Uterus (tissue), 4 donors: ENCODE measurements around the gene PYY. TPM values are rescaled to one million over a fixed set of nuclear protein-coding genes. Genes with fewer than 3 reads are reported as not detected.
"Not testable (repeated sequence)": the region's sequence is repeated elsewhere in the genome, so short reads cannot be mapped to it uniquely, and the experiment has no call there.

Source experiments
- DNase-seq, 2 donors: peaks; one replicate each; pipeline ENCODE4 v3.0.0-alpha.2; 2019 to 2020
- H3K27ac ChIP-seq, 2 donors: fragments of 200-600 bp; sonication (generic); 1 replicate in 1 of 2; 2 replicates in 1 of 2; pipeline ENCODE4 v1.5.1; 2016 to 2018
- H3K27me3 ChIP-seq, 2 donors: fragments of 200-600 bp; sonication (generic); one replicate each; pipeline ENCODE4 v1.5.1; 2018 to 2019; ENCODE audit warnings: control low read depth in 1 of 2
- H3K36me3 ChIP-seq, 2 donors: fragments of 200-600 bp; sonication (generic); one replicate each; pipeline ENCODE4 v1.5.1; 2019; ENCODE audit warnings: control low read depth in 1 of 2
- H3K4me1 ChIP-seq, 2 donors: fragments of 200-600 bp; sonication (generic); one replicate each; pipeline ENCODE4 v1.5.1; 2018 to 2019; ENCODE audit warnings: control low read depth in 1 of 2
- H3K4me3 ChIP-seq, 2 donors: fragments of 200-600 bp; sonication (generic); 1 replicate in 1 of 2; 2 replicates in 1 of 2; pipeline ENCODE4 v1.5.1; 2018 to 2019; ENCODE audit warnings: mild to moderate bottlenecking in 1 of 2
- H3K9me3 ChIP-seq, 2 donors: fragments of 200-600 bp; sonication (generic); one replicate each; pipeline ENCODE4 v1.5.1; 2019; ENCODE audit warnings: control low read depth in 1 of 2
- POLR2A ChIP-seq, 2 donors: fragments of 450-650 bp; IDR thresholded peaks; one replicate each; pipeline ENCODE4 v1.6.1; 2016; ENCODE audit warnings: antibody characterized with exemption in 2 of 2, mild to moderate bottlenecking in 1 of 2, moderate library complexity in 1 of 2
- intact Hi-C: fragments of 100-400 bp; cut with DNase I; formaldehyde crosslinking; loops from one replicate; pipeline ENCODE4 v1.15.1; 2023; ENCODE audit warnings: low total_unique reads
- total RNA-seq, 4 donors: library from RNA; depleted of rRNA in 3 of 4; stranded (reverse); fragments of >200 nt in 3 of 4; gene quantifications; one replicate each; pipeline versions ENCODE4 v1.1.0 to v1.2.4, GENCODE V29; 2014 to 2023
- TF ChIP-seq, protein P1 (sequence below), 4 experiments: fragments of 200-600 bp in 2 of 4; fragments of 450-650 bp in 2 of 4; sonication (generic) in 2 of 4; IDR thresholded peaks; one replicate each; pipeline ENCODE4 v1.5.1; 2016 to 2019; ENCODE audit warnings: antibody characterized with exemption in 4 of 4, mild to moderate bottlenecking in 2 of 4, moderate library complexity in 1 of 4
- donor health status: DM: yes; HTN: yes; CAD: no.

The PYY gene
- total RNA-seq, 4 donors from 2014 or later: not detected

DNA sequence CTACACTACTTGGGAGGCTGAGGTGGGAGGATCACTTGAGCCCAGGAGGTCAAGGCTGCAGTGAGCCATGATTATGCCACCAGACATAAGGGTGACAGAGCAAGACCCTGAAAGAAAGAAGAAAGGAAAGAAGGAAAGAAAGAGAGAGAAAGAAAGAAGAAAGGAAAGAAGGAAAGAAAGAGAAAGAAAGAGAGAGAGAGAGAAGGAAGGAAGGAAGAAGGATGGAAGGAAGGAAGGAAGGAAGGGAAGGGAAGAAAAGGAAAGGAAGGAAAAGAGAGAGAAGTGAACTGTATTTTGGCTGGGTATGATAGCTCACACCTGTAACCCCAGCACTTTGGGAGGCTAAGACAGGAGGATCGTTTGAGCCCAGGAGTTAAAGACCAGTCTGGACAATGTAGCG is 24.3 kb upstream of the PYY start:
- DNase-seq: no peak
- Histone ChIP-seq H3K27ac (no peak overlapping the region), H3K4me3 (no peak overlapping the region), H3K4me1 (no peaks in the 10 kb centered on the region), H3K9me3 (no peaks in the 10 kb centered on the region), H3K36me3 (no peaks in the 10 kb centered on the region), H3K27me3 (peaks cover 0 to 10% of the 10 kb centered on the region in 2 donors)
- intact Hi-C loops: no loop called here
- TF ChIP-seq, protein P1, sequence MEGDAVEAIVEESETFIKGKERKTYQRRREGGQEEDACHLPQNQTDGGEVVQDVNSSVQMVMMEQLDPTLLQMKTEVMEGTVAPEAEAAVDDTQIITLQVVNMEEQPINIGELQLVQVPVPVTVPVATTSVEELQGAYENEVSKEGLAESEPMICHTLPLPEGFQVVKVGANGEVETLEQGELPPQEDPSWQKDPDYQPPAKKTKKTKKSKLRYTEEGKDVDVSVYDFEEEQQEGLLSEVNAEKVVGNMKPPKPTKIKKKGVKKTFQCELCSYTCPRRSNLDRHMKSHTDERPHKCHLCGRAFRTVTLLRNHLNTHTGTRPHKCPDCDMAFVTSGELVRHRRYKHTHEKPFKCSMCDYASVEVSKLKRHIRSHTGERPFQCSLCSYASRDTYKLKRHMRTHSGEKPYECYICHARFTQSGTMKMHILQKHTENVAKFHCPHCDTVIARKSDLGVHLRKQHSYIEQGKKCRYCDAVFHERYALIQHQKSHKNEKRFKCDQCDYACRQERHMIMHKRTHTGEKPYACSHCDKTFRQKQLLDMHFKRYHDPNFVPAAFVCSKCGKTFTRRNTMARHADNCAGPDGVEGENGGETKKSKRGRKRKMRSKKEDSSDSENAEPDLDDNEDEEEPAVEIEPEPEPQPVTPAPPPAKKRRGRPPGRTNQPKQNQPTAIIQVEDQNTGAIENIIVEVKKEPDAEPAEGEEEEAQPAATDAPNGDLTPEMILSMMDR (IDR thresholded peaks at IDR 0.05): no peak
- TF ChIP-seq POLR2A (IDR thresholded peaks at IDR 0.05): no peak

DNA sequence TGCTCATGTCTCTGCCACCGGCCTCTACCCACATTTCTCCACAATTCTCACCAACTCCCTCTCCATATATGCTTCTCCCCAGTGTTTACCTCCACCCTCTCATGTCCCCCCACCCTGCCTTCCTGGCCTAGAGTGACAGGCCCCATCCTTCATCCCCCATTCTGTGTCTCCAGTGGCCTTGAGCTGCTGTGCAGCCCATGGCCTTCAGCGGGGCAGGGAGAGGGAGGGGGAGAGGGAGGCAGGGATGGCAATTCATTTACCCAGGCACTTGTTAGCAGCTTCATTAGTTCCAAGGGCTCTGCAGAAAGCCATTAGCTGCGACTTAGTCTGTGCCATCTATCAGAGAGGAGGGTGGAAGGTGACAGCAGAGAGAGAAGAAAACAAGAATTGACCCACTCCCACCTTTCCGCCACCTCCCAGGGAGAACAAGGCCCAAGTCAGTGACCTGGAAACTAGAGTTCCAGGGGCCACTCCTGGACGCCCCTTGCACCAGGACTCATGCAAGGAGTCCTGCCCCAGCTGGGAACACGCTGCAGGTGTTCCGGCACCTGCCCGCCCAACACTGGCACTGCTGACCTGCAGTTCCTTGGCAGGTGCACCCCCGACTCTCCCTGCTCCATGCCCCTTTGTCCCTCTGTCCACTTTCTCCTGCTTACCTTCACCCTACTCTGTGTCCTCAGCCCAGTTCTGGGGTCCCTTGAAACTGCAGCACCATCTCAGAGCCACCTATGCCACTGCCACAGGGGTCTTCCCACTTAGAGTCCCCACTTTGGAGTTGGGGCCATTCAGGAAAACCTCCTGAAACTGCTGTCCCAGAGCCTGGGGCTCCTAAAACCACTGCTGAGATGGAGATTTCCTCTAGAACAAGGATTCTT is 23.5 kb upstream of the PYY start:
- H3K27me3 ChIP-seq: peaks cover 0 to 1% of the 10 kb centered on the region in 2 donors

DNA sequence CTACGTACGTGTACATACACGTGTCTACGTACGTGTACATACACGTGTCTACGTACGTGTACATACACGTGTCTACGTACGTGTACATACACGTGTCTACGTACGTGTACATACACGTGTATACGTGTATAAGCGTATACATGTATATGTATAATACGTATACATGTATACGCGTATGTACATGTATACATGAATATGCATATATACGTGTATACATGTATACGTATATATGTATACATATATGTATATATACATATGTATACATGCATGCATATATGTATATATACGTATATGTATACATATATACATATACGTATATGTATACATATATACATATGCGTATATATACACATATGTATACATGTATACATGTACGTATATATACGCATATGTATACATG is 22.2 kb upstream of the PYY start:
- Histone ChIP-seq H3K27me3 (no peaks in the 10 kb centered on the region), H3K9me3 (no peaks in the 10 kb centered on the region)

More for the DNA sequence above, 23.5 kb upstream of the PYY start:
- H3K4me3 ChIP-seq: no peak overlapping the region
- H3K27ac ChIP-seq: no peak overlapping the region
- H3K9me3 ChIP-seq: no peaks in the 10 kb centered on the region
- intact Hi-C loops: no loop called here
- H3K36me3 ChIP-seq: no peaks in the 10 kb centered on the region
- TF ChIP-seq, protein P1 (IDR thresholded peaks at IDR 0.05): no peak
- no peak for TF ChIP-seq POLR2A (IDR thresholded peaks at IDR 0.05)
- H3K4me1 ChIP-seq: no peaks in the 10 kb centered on the region
- DNase-seq: no peak

DNA sequence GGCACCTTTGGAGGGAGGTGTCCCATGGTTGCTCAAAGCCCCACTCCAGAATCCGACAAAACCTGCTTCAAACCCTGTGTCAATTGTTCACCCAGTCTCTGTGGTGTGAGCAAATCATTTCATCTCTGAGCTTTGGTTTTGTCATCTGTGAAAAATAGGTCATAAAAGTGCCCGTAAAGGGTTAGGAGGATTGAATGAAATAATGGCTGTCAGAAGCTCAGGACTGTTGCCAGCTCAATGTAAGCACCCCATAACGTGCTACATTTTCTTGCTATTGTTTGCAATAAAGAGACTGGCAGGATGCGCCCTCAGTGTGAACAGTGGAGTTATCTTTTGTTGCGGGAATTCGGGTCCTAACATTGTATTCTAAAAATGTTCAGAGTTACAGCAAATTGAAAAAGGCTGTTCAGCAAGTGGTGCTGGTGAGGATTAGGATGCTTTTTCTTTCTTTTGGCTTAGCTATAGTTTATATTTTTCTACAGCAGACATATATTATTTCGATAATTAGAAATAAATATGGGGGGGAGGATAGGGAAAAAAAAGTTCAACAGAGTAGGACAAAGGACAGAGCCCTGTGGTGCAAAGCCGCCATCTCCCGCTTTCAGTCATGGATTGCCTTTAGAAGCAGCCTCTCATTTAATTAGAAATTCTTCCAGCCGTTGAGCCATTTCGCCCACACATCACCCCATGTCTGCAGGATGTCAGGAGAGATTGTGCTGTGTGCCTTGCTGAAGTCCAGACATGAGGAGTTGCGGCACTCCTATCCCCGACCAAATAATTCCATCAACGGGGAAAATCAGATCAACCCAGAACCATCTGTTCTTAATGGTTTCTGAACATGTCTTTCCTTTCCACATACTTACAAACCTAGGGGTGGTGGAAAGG is 20.9 kb upstream of the PYY start:
- TF ChIP-seq POLR2A (IDR thresholded peaks at IDR 0.05): no peak
- TF ChIP-seq, protein P1 (IDR thresholded peaks at IDR 0.05): no peak
- no peaks in the 10 kb centered on the region for H3K4me1 ChIP-seq
- H3K9me3 ChIP-seq: no peaks in the 10 kb centered on the region
- H3K27ac ChIP-seq: no peak overlapping the region
- DNase-seq: no peak
- H3K27me3 ChIP-seq: no peaks in the 10 kb centered on the region
- no peak overlapping the region for H3K4me3 ChIP-seq
- no peaks in the 10 kb centered on the region for H3K36me3 ChIP-seq
- intact Hi-C loops: no loop called here

More for the DNA sequence above, 22.2 kb upstream of the PYY start:
- intact Hi-C loops: no loop called here
- no peak overlapping the region for H3K4me3 ChIP-seq
- TF ChIP-seq, protein P1 (IDR thresholded peaks at IDR 0.05): no peak
- TF ChIP-seq POLR2A (IDR thresholded peaks at IDR 0.05): no peak
- H3K36me3 ChIP-seq: no peaks in the 10 kb centered on the region
- no peak for DNase-seq
- no peaks in the 10 kb centered on the region for H3K4me1 ChIP-seq
- no peak overlapping the region for H3K27ac ChIP-seq

DNA sequence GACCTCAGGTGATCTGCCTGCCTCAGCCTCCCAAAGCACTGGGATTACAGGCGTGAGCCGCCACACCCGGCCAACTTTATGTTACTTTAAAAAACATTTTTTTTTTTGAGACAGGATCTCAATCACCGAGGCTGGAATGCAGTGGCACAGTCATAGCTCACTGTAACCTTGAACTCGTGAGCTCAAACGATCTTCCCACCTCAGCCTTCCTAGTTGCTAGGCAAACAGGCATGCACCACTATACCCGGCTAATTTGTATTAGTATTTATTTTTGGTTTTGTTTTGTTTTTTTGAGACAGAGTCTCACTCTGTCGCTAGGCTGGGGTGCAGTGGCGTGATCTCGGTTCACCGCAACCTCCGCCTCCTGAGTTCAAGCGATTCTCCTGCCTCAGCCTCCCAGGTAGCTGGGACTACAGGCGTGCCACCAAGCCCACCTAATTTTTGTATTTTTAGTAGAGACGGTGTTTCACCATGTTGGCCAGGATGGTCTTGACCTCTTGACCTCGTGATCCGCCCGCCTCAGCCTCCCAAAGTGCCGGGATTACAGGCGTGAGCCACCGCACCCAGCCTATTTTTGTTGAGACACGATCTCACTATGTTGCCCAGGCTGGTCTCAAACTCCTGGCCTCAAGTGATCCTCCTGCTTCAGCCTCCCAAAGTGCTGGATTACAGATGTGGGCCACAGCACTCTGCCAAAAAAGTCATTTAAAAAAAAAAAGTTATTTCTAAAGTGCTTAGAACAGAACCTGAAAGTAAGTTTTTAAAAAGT is 18.9 kb upstream of the PYY start:
- H3K36me3 ChIP-seq, intact Hi-C loops, H3K27me3 ChIP-seq, H3K27ac ChIP-seq, H3K4me3 ChIP-seq, H3K4me1 ChIP-seq, H3K9me3 ChIP-seq, DNase-seq: not testable (repeated sequence)

GRCh38 chr17:43971436-43971835 is 17.7 kb upstream of the PYY start:
- intact Hi-C loops, H3K9me3 ChIP-seq, H3K4me3 ChIP-seq, H3K27ac ChIP-seq, H3K4me1 ChIP-seq, DNase-seq, H3K36me3 ChIP-seq, H3K27me3 ChIP-seq: not testable (repeated sequence)
